Measurements from ENCODE around the gene NPAS3.

The NPAS3 gene

DNA sequence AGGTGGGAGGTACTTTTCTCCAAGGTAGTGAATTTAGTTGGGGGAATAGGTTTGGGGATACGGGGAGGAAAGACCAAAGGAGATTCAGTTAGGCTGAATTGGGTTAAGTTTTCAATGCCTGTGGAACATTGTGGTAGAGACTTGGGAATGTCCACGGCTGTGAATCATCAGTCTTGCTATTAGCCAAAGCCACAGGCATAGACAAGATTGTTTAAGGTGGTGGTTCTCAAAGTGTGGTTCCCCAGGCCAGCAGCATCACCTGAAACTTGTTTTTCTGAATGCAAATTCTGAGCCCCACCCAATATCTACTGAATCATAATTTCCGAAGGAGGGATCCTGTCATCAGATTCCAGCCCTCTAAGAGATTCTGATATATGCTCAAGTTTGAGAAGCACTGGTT lies 696.0 kb downstream of the NPAS3 start:
- CTCF ChIA-PET = no interaction called here
- POLR2A ChIA-PET = no interaction called here
- TF ChIP-seq, protein P1, sequence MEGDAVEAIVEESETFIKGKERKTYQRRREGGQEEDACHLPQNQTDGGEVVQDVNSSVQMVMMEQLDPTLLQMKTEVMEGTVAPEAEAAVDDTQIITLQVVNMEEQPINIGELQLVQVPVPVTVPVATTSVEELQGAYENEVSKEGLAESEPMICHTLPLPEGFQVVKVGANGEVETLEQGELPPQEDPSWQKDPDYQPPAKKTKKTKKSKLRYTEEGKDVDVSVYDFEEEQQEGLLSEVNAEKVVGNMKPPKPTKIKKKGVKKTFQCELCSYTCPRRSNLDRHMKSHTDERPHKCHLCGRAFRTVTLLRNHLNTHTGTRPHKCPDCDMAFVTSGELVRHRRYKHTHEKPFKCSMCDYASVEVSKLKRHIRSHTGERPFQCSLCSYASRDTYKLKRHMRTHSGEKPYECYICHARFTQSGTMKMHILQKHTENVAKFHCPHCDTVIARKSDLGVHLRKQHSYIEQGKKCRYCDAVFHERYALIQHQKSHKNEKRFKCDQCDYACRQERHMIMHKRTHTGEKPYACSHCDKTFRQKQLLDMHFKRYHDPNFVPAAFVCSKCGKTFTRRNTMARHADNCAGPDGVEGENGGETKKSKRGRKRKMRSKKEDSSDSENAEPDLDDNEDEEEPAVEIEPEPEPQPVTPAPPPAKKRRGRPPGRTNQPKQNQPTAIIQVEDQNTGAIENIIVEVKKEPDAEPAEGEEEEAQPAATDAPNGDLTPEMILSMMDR (IDR thresholded peaks at IDR 0.05; ENCODE audit: control extremely low read depth, extremely low read depth, low read depth, missing control alignments) = no peak
- DNase-seq (ENCODE audit: extremely low spot score) = no peak

GRCh38 chr14:33636716-33637115 lies 698.0 kb downstream of the NPAS3 start:
- DNase-seq (ENCODE audit: extremely low spot score) = no peak
- ChIA-PET CTCF (no interaction called here), POLR2A (no interaction called here)
- TF ChIP-seq, protein P1 (IDR thresholded peaks at IDR 0.05; ENCODE audit: control extremely low read depth, extremely low read depth, low read depth, missing control alignments) = no peak

GRCh38 chr14:33642080-33642479 lies 703.4 kb downstream of the NPAS3 start:
- CTCF ChIA-PET = no interaction called here
- POLR2A ChIA-PET = no interaction called here
- TF ChIP-seq, protein P1 (IDR thresholded peaks at IDR 0.05; ENCODE audit: control extremely low read depth, extremely low read depth, low read depth, missing control alignments) = no peak
- DNase-seq (ENCODE audit: extremely low spot score) = no peak

- CTCF ChIA-PET = interaction anchor here (0.9 kb wide), 1 partner anchor 40 kb away, joined by 4 read pairs; no protein-coding TSS in a partner anchor
- TF ChIP-seq, protein P1 (IDR thresholded peaks at IDR 0.05; ENCODE audit: control extremely low read depth, extremely low read depth, low read depth, missing control alignments) = no peak
- no peak for DNase-seq (ENCODE audit: extremely low spot score)
- POLR2A ChIA-PET = no interaction called here
These were observed 704.1 kb downstream of the NPAS3 start for GRCh38 chr14:33642691-33643244.

- CTCF ChIA-PET = interaction anchor here (0.9 kb wide), 1 partner anchor 40 kb away, joined by 4 read pairs; no protein-coding TSS in a partner anchor
- no peak for DNase-seq (ENCODE audit: extremely low spot score)
- TF ChIP-seq, protein P1 (IDR thresholded peaks at IDR 0.05; ENCODE audit: control extremely low read depth, extremely low read depth, low read depth, missing control alignments) = no peak
- POLR2A ChIA-PET = no interaction called here
These were observed 704.9 kb downstream of the NPAS3 start for GRCh38 chr14:33643426-33644181.

GRCh38 chr14:33646692-33647260 lies 708.1 kb downstream of the NPAS3 start:
- no peak for DNase-seq (ENCODE audit: extremely low spot score)
- TF ChIP-seq, protein P1 (IDR thresholded peaks at IDR 0.05; ENCODE audit: control extremely low read depth, extremely low read depth, low read depth, missing control alignments) = no peak
- POLR2A ChIA-PET = no interaction called here
- CTCF ChIA-PET = interaction anchor here (1.0 to 1.1 kb wide), 2 partner anchors 9 to 15 kb away, joined by 4 to 5 read pairs; no protein-coding TSS in a partner anchor
